NOMO-1 treated with dmso at 0.1 percent for 144 hours (cell line): ENCODE results near the gene TEPSIN.

Experiments
- DNase-seq: peaks from one replicate; lab custom pipeline; 2025; ENCODE audit not compliant: unreplicated experiment; lab: John Stamatoyannopoulos, UW

TEPSIN gene

GRCh38 chr17:81187586-81188490, 51.0 kb downstream of the TEPSIN start:
- DNase-seq = no peak

DNA sequence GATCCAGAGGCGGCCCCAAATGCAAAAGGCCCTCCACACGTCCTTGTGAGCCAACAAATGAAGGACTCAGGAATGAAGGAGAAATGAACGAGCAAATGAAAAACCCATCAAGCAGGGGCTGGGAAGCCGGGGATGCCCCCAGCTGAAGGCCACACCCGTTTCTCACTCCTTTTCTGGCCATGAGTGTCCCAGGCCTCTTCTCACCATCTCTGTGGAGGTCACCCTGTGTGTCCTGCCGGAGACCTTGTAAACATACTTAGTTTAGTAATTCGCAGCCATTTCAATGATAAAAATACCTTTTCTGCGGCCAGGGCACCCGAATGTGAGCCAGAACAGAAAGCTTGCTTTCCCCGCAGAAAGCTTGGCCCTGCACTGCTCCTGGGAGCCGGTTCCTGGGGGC, 51.7 kb downstream of the TEPSIN start:
- DNase-seq = no peak

DNA sequence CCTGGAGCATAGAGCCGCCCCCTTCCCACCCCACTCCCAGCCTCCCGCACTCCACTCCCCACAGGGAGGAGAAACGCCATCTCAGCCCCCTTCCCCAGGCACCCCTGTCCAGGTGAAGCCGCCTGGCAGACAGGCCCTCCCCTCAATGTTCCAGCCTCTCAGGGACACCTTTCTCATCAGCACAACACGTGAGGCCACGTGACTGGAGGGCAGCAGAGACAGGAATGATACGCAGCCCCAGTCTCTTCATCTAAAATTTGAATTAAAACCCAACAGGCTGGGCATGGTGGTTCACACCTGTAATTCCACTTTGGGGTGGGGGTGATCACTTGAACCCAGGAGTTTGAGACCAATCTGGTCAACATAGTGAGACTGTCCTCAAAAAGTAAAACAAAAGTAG, 52.7 kb downstream of the TEPSIN start:
- no peak for DNase-seq

GRCh38 chr17:81184555-81184954, 54.3 kb downstream of the TEPSIN start:
- DNase-seq = no peak

DNA sequence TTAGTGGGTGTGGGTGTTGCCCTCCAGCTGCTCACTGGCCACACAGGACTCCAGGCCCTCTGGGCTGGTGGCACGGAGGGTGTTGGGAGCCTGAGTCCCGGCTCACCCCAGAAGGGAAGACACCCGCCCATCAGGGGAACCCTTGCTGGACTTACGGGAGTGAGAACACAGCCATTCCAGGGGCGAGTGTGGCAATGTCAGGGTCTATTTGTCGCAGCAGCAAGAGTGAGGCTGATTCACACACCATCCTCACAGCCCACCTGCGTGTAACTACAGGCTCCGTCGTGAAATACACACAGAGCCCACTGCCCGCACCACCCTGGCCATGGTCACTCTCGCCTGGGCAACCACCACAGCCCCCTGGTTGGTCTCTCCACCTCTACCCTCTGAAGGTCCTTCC, 55.0 kb downstream of the TEPSIN start:
- no peak for DNase-seq

DNA sequence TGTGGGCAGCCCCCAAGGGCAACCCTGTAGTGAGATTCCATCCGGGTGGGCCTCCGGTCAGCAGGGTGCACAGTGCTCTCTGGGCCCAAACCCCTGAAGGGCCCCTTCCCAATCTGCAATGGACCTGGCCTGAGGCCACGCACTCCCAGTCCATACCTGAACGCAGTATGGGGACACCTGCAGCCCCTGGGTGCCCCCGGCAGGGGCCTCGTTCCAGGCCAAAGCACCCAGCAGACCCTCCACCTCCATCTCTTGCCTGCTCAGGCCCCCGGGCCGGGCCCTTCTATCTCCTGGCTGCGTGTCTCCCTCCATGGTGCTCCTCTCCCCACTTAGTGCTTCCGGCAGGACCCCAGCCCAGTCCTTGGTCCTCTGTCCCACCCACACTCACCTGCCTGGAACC, 55.5 kb downstream of the TEPSIN start:
- DNase-seq = no peak

- DNase-seq = no peak
These were observed 56.3 kb downstream of the TEPSIN start for GRCh38 chr17:81182596-81182995.

DNA sequence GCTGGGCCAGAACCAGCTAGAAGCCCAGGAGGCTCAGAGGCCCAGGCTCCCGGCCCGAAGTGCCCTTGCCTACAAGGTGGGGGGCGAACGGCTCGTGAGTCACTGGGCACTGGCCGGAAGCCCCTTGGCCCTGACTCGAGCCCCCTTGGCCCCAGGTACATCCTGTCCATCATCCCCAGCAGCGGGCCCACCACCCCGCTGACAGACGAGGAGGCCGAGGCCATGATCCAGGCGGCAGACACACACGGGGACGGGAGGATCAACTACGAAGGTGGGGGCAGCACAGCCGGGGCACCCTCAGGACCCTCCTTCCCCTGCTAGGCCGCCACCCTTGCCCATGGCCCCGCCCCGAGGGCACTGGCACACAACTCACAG, 57.1 kb downstream of the TEPSIN start:
- DNase-seq = no peak

GRCh38 chr17:81180836-81181810, 57.7 kb downstream of the TEPSIN start:
- no peak for DNase-seq

- DNase-seq = no peak
These were observed 59.0 kb downstream of the TEPSIN start for GRCh38 chr17:81179861-81180260.

GRCh38 chr17:81179220-81179619, 59.6 kb downstream of the TEPSIN start:
- DNase-seq = no peak
